HG03469 (cell line): Measurements from ENCODE around the gene COG4.
"Not testable (repeated sequence)": the region's sequence is repeated elsewhere in the genome, so short reads cannot be mapped to it uniquely, and the experiment has no call there.

ENCODE experiments used
- ATAC-seq: cut with Tn5 transposase; IDR thresholded peaks from one replicate; pipeline ENCODE4 v1.9.1; 2021; ENCODE audit warnings: mild to moderate bottlenecking, moderate library complexity, moderate number of reproducible peaks; ENCODE audit not compliant: unreplicated experiment

COG4 gene

GRCh38 chr16:70523076-70523742 is at the start of gene COG4:
Gene COG4, minus strand, starts transcription at chr16:70523554. Its CDS starts 11 bp downstream, at chr16:70523543.
- no peak for ATAC-seq

- no peak for ATAC-seq
Observed at GRCh38 chr16:70572926-70573270, 49.5 kb upstream of the COG4 start.

- ATAC-seq = no peak
Observed at GRCh38 chr16:70572050-70572925, 48.9 kb upstream of the COG4 start.

GRCh38 chr16:70571623-70572022 is 48.3 kb upstream of the COG4 start:
- ATAC-seq = no peak

GRCh38 chr16:70570967-70571570 is 47.7 kb upstream of the COG4 start:
- ATAC-seq = no peak

- no peak for ATAC-seq
Observed at GRCh38 chr16:70569752-70570151, 46.4 kb upstream of the COG4 start.

GRCh38 chr16:70568601-70569237 is 45.4 kb upstream of the COG4 start:
- no peak for ATAC-seq

GRCh38 chr16:70565053-70565452 is 41.7 kb upstream of the COG4 start:
- no peak for ATAC-seq

- ATAC-seq = no peak
Observed at GRCh38 chr16:70563636-70564035, 40.3 kb upstream of the COG4 start.

GRCh38 chr16:70561623-70562022 is 38.3 kb upstream of the COG4 start:
- no peak for ATAC-seq

- no peak for ATAC-seq
Observed at GRCh38 chr16:70556063-70556462, 32.7 kb upstream of the COG4 start.

- ATAC-seq = no peak
Observed at GRCh38 chr16:70553645-70554044, 30.3 kb upstream of the COG4 start.

- no peak for ATAC-seq
Observed at GRCh38 chr16:70552675-70553074, 29.3 kb upstream of the COG4 start.

GRCh38 chr16:70551788-70552187 is 28.4 kb upstream of the COG4 start:
- no peak for ATAC-seq

- ATAC-seq = no peak
Observed at GRCh38 chr16:70550082-70550481, 26.7 kb upstream of the COG4 start.

- ATAC-seq = no peak
Observed at GRCh38 chr16:70548936-70549335, 25.6 kb upstream of the COG4 start.

GRCh38 chr16:70544548-70544947 is 21.2 kb upstream of the COG4 start:
- no peak for ATAC-seq

- ATAC-seq = no peak
Observed at GRCh38 chr16:70540994-70541393, 17.6 kb upstream of the COG4 start.

GRCh38 chr16:70534971-70535370 is 11.6 kb upstream of the COG4 start:
- ATAC-seq = no peak

GRCh38 chr16:70529954-70530353 is 6.6 kb upstream of the COG4 start:
- not testable (repeated sequence) for ATAC-seq

- no peak for ATAC-seq
Observed at GRCh38 chr16:70529051-70529777, 5.9 kb upstream of the COG4 start.
